ENCODE measurements around the gene AQP3.
A peak's percentile ranks its signal among the peaks of the same experiment; 100 is the strongest.

- TF ChIP-seq CTCF (IDR thresholded peaks at IDR 0.05) (no peak), POLR2A (IDR thresholded peaks at IDR 0.05) (no peak), POLR2AphosphoS5 (IDR thresholded peaks at IDR 0.05; ENCODE audit: insufficient read depth in 1 of 2, low read depth in 1 of 2) (peak in 1 of 2 donors; percentile 14)
Observed at GRCh38 chr9:33416996-33417395, 30.4 kb downstream of the AQP3 start.
